ENCODE measurements around the gene C1QTNF6. TPM values are rescaled to one million over a fixed set of nuclear protein-coding genes. Genes with fewer than 3 reads are reported as not detected.
A peak's percentile ranks its signal among the peaks of the same experiment; 100 is the strongest.

C1QTNF6 gene
- total RNA-seq, 1 donor: 11.9 TPM

GRCh38 chr22:37179622-37180420 lies 8.2 kb downstream of the C1QTNF6 start:
- no peaks in the 10 kb centered on the region for H3K36me3 ChIP-seq (ENCODE audit: insufficient read depth, low read length)
- peak; percentile 43 for DNase-seq (ENCODE audit: insufficient read length, low spot score, missing footprints)
- H2AFZ ChIP-seq (ENCODE audit: low read length): no peak overlapping the region
- no peaks in the 10 kb centered on the region for H4K20me1 ChIP-seq (ENCODE audit: insufficient read depth, low read length)
- no peaks in the 10 kb centered on the region for H3K9me3 ChIP-seq (ENCODE audit: low read depth, low read length)
- H3K79me2 ChIP-seq (ENCODE audit: insufficient read depth, low read length): no peaks in the 10 kb centered on the region
- H3K4me1 ChIP-seq (ENCODE audit: insufficient read depth, low read length): peaks cover 22% of the 10 kb centered on the region
- no peak overlapping the region for H3K27ac ChIP-seq (ENCODE audit: low read depth, low read length)
- no peak for TF ChIP-seq CTCF (IDR thresholded peaks at IDR 0.05; ENCODE audit: extremely low read depth, low read depth, low read length)
- no peak overlapping the region for H3K4me3 ChIP-seq (ENCODE audit: insufficient read depth, low read length)
- peaks cover 2% of the 10 kb centered on the region for H3K27me3 ChIP-seq (ENCODE audit: insufficient read depth, low read length)
- H3K4me2 ChIP-seq (ENCODE audit: insufficient read depth, low read length): no peak overlapping the region

GRCh38 chr22:37179126-37179470 lies 8.9 kb downstream of the C1QTNF6 start:
- H3K4me1 ChIP-seq (ENCODE audit: insufficient read depth, low read length): peaks cover 22% of the 10 kb centered on the region
- no peak overlapping the region for H2AFZ ChIP-seq (ENCODE audit: low read length)
- H3K4me2 ChIP-seq (ENCODE audit: insufficient read depth, low read length): no peak overlapping the region
- H3K9me3 ChIP-seq (ENCODE audit: low read depth, low read length): no peaks in the 10 kb centered on the region
- H3K27me3 ChIP-seq (ENCODE audit: insufficient read depth, low read length): peaks cover 7% of the 10 kb centered on the region
- no peak overlapping the region for H3K27ac ChIP-seq (ENCODE audit: low read depth, low read length)
- no peak for TF ChIP-seq CTCF (IDR thresholded peaks at IDR 0.05; ENCODE audit: extremely low read depth, low read depth, low read length)
- DNase-seq (ENCODE audit: insufficient read length, low spot score, missing footprints): no peak
- H3K4me3 ChIP-seq (ENCODE audit: insufficient read depth, low read length): no peak overlapping the region
- no peaks in the 10 kb centered on the region for H3K79me2 ChIP-seq (ENCODE audit: insufficient read depth, low read length)
- no peaks in the 10 kb centered on the region for H4K20me1 ChIP-seq (ENCODE audit: insufficient read depth, low read length)
- no peaks in the 10 kb centered on the region for H3K36me3 ChIP-seq (ENCODE audit: insufficient read depth, low read length)

GRCh38 chr22:37178350-37179125 lies 9.5 kb downstream of the C1QTNF6 start:
- no peaks in the 10 kb centered on the region for H3K36me3 ChIP-seq (ENCODE audit: insufficient read depth, low read length)
- H3K27ac ChIP-seq (ENCODE audit: low read depth, low read length): no peak overlapping the region
- H3K4me2 ChIP-seq (ENCODE audit: insufficient read depth, low read length): no peak overlapping the region

More at GRCh38 chr22:37178350-37179125, 9.5 kb downstream of the C1QTNF6 start:
- peaks cover 7% of the 10 kb centered on the region for H3K27me3 ChIP-seq (ENCODE audit: insufficient read depth, low read length)
- H3K9me3 ChIP-seq (ENCODE audit: low read depth, low read length): no peaks in the 10 kb centered on the region
- peaks cover 22% of the 10 kb centered on the region for H3K4me1 ChIP-seq (ENCODE audit: insufficient read depth, low read length)
- DNase-seq (ENCODE audit: insufficient read length, low spot score, missing footprints): peak; percentile 73
- no peak for TF ChIP-seq CTCF (IDR thresholded peaks at IDR 0.05; ENCODE audit: extremely low read depth, low read depth, low read length)
- no peaks in the 10 kb centered on the region for H4K20me1 ChIP-seq (ENCODE audit: insufficient read depth, low read length)
- H3K79me2 ChIP-seq (ENCODE audit: insufficient read depth, low read length): no peaks in the 10 kb centered on the region
- no peak overlapping the region for H2AFZ ChIP-seq (ENCODE audit: low read length)
- H3K4me3 ChIP-seq (ENCODE audit: insufficient read depth, low read length): no peak overlapping the region
